HPDE6-E6E7 (cell line): ENCODE results near the gene PLXNB3.
"Not testable (repeated sequence)": the region's sequence is repeated elsewhere in the genome, so short reads cannot be mapped to it uniquely, and the experiment has no call there.

Experiments used
- DNase-seq: peaks from one replicate; pipeline ENCODE4 v3.0.0; 2011; ENCODE audit warnings: missing footprints; ENCODE audit errors: extremely low spot score

Gene PLXNB3

GRCh38 chrX:153814591-153815315, 50.7 kb downstream of the PLXNB3 start:
- DNase-seq, result no peak

GRCh38 chrX:153816831-153817690, 53.0 kb downstream of the PLXNB3 start:
- no peak for DNase-seq

- not testable (repeated sequence) for DNase-seq
Observed at GRCh38 chrX:153818064-153818463, 54.0 kb downstream of the PLXNB3 start.

DNA sequence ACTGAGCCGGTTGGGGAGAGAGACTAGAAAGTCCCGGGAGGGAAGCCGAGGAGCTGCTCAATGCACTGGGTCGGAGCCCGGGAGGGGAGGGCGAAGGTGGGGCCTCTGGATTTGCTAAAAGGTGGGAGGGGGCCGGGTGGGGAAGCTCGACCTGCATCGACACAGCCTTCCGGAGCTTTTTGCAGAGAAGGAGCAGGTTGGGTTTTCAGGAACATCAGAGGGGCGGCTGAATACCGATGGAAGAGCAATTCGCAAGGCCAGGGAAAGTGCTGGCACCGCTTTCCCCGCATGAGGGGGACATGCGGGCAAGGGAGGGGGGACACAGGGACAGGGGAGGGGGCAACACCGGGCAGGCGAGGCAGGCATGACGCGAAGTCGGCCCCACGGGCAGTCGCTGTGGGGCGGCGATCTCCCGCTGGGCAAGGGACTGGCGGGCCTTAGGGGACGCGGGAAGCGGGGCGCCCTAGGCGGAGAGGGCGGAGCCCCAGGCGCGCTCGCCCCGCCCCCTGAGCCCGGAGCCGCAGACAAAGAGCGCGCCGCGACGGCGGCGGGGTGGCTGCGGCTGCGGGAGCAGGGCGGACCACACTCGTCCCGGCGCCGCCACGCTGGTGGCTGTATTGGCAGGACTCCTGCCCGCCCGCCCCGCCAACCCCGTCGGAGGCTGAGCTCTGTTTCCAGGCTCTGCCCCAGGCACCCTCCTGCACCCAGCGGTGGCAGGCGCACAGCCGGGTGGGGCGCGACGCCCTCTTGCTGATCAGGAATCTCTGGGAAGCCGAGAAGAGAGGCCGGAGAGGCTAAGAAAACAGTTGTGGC, 54.7 kb downstream of the PLXNB3 start:
- DNase-seq, result peak; percentile 62

DNA sequence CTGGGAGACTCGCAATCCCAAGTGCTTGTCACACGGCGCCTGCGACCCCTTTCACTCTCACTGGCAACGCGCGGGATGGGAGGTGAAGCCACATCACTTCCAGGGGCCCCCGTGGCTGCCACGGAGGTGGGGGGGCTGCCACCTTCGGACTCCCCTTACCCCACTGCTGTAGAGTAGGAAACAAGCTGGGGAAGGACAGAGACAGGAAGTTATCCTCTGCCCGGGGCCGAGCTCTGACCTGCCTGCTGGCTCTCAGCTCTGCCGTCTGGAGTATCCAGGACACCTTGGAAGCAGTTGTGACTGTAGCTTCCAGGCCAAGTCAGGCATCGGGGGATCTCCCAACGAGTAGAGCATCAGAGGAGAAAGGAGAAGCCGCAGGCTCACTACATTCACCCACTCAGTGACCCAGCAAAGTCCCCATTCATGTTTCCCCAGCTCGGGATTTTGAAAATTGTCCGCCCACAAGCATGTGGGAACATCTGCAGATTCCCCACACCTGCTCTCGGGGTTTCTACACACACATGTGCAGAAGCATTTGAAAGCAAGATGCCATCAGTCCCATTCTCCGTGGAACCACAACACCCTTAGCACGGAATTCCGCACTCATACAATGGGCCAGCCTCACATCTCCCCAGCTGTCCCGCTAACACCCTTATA, 55.5 kb downstream of the PLXNB3 start:
- DNase-seq, result no peak

DNA sequence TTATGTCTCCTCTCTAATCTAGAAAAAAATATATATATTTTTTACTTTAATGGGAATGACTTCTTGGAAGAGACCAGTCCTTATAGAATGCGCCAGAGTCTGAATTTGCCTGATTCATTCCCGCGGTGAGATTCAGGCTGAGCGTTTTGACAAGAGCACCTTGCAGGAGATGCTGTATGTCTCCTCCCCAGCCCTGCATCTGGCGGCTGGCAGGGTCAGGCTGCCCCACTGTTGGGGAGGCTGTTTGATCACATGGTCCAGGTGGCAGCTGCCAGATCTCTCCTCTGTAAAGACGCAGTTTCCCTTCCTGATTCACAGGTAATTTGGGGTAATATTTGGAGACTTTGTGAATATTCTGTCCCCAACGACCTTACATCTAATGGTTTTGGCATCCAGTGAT, 56.6 kb downstream of the PLXNB3 start:
- DNase-seq, result no peak

DNA sequence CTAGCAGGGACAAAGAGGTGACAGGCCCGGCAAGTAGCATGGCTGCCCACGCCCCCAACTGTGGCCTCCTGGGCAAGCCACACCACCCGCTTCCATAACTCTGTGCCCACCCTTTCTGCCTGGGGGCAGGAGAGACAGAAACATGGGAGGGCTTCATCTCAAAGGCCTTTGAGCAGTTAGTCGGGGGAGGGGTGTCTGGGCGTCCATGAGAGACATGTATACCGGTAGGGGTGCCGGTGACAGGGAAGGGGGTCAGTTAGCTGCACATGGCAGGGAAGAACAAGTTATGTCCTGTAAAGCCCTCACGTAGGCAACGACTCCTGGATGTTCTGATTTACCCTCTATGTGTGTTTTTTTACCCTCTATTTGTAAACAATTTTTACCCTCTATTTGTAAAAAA, 57.0 kb downstream of the PLXNB3 start:
- DNase-seq, result no peak

DNA sequence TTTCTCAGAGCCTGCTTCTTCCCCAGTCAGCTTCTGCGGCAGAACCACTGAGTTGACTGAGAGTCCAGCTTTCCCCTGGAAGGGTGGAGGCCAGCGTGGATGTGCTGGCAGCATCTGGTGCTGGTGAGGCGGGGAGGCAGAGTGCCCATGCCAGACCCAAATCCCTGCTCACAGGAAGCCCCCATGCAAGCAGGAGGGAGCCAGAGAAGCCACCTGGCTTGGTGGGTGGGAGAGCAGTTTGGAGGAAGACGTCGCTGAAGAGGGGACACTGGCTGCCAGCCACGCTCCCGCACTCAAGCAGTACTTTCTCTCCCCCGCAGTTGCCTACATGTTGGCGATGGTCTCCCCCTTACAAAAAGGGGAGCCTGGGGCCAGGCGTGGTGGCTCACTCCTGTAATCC, 60.3 kb downstream of the PLXNB3 start:
- no peak for DNase-seq

- DNase-seq, result no peak
Observed at GRCh38 chrX:153825042-153825441, 61.0 kb downstream of the PLXNB3 start.
